ENCODE data around the gene TSPAN9.

The TSPAN9 gene

GRCh38 chr12:3216097-3216496, 138.9 kb downstream of the TSPAN9 start:
- DNase-seq: no peak

GRCh38 chr12:3216726-3217682, 139.8 kb downstream of the TSPAN9 start:
- no peak for DNase-seq

GRCh38 chr12:3217683-3218079, 140.5 kb downstream of the TSPAN9 start:
- DNase-seq: no peak

- DNase-seq: no peak
These were observed 141.3 kb downstream of the TSPAN9 start for GRCh38 chr12:3218228-3219171.

GRCh38 chr12:3219233-3219632, 142.1 kb downstream of the TSPAN9 start:
- DNase-seq: no peak

GRCh38 chr12:3220382-3221321, 143.5 kb downstream of the TSPAN9 start:
- DNase-seq: no peak

- no peak for DNase-seq
These were observed 145.1 kb downstream of the TSPAN9 start for GRCh38 chr12:3222306-3222705.

- no peak for DNase-seq
These were observed 145.8 kb downstream of the TSPAN9 start for GRCh38 chr12:3222979-3223378.

- DNase-seq: no peak
These were observed 146.7 kb downstream of the TSPAN9 start for GRCh38 chr12:3223601-3224529.

- no peak for DNase-seq
These were observed 147.3 kb downstream of the TSPAN9 start for GRCh38 chr12:3224530-3224903.

- no peak for DNase-seq
These were observed 148.1 kb downstream of the TSPAN9 start for GRCh38 chr12:3225154-3225795.

- no peak for DNase-seq
These were observed 148.6 kb downstream of the TSPAN9 start for GRCh38 chr12:3225796-3226180.

GRCh38 chr12:3226264-3226663, 149.1 kb downstream of the TSPAN9 start:
- no peak for DNase-seq

GRCh38 chr12:3227076-3227975, 150.1 kb downstream of the TSPAN9 start:
- no peak for DNase-seq

- no peak for DNase-seq
These were observed 151.4 kb downstream of the TSPAN9 start for GRCh38 chr12:3228552-3228951.

GRCh38 chr12:3229577-3229976, 152.4 kb downstream of the TSPAN9 start:
- DNase-seq: no peak

- no peak for DNase-seq
These were observed 153.7 kb downstream of the TSPAN9 start for GRCh38 chr12:3230758-3231375.

GRCh38 chr12:3231399-3231876, 154.3 kb downstream of the TSPAN9 start:
- DNase-seq: no peak

- DNase-seq: no peak
These were observed 156.6 kb downstream of the TSPAN9 start for GRCh38 chr12:3233797-3234196.
